COLO668 (cell line): ENCODE results near the gene R3HDM4.
"Not testable (repeated sequence)": the region's sequence is repeated elsewhere in the genome, so short reads cannot be mapped to it uniquely, and the experiment has no call there.

Source experiments
- DNase-seq: peaks from one replicate; lab custom pipeline; 2025; ENCODE audit not compliant: unreplicated experiment; lab: John Stamatoyannopoulos, UW

R3HDM4 gene

GRCh38 chr19:861756-862580 is 51.1 kb downstream of the R3HDM4 start:
- DNase-seq, result peak; percentile 69

GRCh38 chr19:861141-861755 is 51.8 kb downstream of the R3HDM4 start:
- DNase-seq, result no peak

GRCh38 chr19:858868-859843 is 53.9 kb downstream of the R3HDM4 start, which contains the start of gene CFD:
Gene CFD (plus strand): TSS chr19:859664. CDS start chr19:859690, 26 bp downstream.
- DNase-seq, result no peak

DNA sequence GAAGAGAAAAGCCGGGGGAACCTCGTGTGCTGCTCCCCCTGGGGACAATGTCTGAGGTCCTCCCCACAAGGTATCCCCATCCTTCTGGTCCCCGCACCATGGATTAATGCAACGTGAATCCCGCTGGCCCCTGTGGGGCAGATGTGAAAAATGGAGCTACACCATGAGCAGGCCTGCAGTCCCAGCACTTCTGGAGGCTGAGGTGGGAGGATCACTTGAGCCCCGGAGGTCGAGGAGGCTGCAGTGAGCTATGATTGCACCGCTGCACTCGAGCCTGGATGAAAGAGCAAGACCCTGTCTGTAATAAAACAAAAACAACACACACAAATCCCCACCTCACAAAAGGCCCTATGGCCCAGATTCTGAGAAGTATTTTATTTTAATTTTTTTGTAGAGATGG is 54.7 kb downstream of the R3HDM4 start:
- DNase-seq, result no peak

DNA sequence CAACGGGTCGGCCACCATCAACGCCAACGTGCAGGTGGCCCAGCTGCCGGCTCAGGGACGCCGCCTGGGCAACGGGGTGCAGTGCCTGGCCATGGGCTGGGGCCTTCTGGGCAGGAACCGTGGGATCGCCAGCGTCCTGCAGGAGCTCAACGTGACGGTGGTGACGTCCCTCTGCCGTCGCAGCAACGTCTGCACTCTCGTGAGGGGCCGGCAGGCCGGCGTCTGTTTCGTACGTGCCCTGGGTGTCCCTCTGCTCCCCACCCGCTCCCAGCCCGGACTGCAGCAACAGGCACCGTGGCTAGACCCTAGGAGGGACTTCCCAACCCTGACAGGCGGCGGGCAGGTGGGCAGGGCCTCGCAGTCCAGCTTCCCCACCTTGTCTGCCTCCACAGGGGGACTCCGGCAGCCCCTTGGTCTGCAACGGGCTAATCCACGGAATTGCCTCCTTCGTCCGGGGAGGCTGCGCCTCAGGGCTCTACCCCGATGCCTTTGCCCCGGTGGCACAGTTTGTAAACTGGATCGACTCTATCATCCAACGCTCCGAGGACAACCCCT is 57.4 kb downstream of the R3HDM4 start:
- DNase-seq, result no peak

DNA sequence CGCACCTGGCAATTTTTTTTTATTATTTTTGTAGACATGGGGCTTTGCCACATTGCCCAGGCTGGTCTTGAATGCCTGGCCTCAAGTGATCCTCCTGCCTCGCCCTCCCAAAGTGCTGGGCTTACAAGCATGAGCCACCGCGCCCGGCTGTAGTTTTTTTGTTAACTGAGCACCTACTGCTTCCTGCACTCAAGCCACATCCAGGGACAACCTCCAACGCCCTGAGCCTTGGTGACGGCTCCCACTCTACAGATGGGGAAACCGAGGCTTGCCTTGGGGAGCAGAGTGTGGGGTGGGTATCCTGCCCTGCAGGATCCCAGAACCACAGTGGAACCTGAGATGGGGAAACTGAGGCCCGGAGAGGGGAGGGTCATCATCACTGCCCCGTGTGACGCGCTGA is 57.9 kb downstream of the R3HDM4 start:
- no peak for DNase-seq

GRCh38 chr19:854549-854948 is 58.5 kb downstream of the R3HDM4 start:
- DNase-seq, result no peak

DNA sequence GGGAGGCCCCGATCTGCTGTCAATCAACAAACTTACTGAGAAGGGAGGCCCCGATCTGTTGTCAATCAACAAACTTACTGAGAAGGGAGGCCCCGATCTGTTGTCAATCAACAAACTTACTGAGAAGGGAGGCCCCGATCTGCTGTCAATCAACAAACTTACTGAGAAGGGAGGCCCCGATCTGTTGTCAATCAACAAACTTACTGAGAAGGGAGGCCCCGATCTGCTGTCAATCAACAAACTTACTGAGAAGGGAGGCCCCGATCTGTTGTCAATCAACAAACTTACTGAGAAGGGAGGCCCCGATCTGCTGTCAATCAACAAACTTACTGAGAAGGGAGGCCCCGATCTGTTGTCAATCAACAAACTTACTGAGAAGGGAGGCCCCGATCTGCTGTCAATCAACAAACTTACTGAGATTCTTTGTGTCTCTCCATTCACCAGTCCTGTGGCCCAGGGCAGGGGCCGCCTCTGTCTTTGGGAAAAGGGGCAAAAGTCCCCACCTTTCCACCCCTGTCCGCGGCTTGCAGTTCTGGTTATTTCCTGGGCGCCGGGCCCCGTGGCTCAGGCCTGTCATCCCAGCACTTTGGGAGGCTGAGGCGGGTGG is 59.3 kb downstream of the R3HDM4 start:
- DNase-seq, result not testable (repeated sequence)

GRCh38 chr19:853014-853585 is 59.9 kb downstream of the R3HDM4 start:
- no peak for DNase-seq

DNA sequence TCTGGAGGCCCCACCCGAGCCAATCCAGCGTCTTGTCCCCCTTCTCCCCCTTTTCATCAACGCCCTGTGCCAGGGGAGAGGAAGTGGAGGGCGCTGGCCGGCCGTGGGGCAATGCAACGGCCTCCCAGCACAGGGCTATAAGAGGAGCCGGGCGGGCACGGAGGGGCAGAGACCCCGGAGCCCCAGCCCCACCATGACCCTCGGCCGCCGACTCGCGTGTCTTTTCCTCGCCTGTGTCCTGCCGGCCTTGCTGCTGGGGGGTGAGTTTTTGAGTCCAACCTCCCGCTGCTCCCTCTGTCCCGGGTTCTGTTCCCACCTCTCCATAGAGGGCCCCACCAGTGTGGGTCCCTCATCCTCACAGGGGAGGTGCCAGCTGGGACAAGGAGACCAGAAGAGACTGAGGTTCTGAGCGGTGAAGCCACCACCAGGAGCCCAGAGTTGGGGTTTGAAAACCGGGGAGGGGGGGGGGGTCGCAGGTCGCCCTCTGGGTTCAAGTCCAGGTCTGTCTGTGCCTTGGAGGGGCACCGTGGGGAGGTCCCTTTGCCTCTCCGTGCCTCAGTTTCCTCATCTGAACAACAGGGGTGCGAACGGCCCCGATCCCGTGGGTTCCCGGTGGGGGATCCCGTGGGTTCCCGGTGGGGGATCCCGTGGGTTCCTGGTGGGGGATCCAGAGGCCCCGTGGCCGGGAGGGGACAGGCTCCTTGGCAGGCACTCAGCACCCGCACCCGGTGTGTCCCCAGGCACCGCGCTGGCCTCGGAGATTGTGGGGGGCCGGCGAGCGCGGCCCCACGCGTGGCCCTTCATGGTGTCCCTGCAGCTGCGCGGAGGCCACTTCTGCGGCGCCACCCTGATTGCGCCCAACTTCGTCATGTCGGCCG is 60.6 kb downstream of the R3HDM4 start, which contains the start of gene ELANE:
ELANE (plus strand) TSS at position 168 of the 878 bp plus-strand sequence; CDS start at position 194, 26 bp downstream.
- no peak for DNase-seq

DNA sequence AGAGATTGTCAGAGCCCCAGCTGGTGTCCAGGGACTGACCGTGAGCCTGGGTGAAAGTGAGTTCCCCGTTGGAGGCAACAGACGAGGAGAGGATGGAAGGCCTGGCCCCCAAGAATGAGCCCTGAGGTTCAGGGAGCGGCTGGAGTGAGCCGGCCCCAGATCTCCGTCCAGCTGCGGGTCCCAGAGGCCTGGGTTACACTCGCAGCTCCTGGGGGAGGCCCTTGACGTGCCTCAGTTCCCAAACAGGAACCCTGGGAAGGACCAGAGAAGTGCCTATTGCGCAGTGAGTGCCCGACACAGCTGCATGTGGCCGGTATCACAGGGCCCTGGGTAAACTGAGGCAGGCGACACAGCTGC is 62.1 kb downstream of the R3HDM4 start:
- DNase-seq, result no peak

DNA sequence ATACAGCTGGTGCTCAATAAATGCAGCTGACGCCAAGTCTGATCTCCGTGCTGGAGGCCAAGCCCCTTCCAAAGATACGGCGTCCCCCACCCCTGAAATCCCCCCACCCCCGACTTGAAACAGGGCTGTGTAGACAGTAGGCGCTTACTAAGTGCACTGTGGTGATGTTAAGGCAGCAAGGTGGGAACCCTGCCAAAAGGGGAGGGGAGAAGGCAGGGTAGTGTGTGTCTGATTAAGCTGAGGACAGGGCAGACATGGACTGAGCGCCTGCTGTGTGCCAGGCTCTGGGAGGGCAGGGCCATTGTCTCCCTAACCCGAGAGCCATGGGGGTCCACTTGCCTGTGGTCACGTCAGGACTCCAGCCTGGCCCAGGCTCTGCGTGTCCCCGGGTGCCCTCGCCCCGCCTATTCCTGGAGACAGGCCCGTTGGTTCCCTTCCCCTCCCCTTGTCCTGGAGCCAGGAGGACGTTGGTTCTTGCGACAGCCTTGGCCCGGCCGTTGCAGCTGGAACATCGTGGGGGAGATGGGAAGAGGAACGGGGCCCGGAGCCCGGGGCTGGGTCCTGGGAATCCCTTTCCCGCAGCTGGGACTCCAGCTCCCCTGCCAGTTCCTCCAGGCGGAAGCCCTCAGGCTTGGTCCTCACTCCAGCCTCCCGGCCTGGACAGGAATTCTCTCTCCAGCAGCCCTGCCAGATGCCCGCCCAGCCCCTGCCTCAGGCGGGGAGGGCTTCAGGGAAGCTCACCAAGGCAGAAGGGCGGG is 62.6 kb downstream of the R3HDM4 start:
- DNase-seq, result peak; percentile 39

- not testable (repeated sequence) for DNase-seq
These were observed 63.8 kb downstream of the R3HDM4 start for GRCh38 chr19:849195-849594.

DNA sequence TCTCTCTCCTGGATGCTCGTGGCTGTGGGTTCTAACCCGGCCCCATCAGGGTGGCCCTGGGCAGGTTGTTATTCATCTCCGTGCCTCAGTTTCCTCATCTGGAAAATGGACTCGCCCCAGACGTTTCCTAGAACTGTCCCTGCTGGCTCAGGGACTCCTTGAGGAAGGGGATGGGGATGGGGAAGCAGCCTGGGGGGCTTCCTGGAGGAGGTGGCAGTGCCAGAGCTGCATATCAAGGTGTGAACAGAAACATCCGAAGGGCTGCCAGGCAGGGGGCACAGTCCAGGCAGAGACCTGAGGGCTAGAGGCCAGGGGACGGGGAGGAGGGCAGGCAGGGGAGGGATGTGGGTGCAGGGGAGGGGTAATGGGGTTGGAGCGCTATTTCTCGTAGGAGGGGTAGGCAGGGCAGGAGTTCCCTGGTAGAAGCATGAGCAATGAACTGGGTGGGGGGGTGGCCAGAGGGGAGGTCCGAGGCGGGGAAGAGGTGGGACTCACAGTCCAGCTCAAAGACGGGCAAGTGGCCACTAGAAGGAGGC is 64.6 kb downstream of the R3HDM4 start:
- no peak for DNase-seq
